SIG-M5 (cell line): ENCODE data around the gene BCAS1.
"Not testable (repeated sequence)": the region's sequence is repeated elsewhere in the genome, so short reads cannot be mapped to it uniquely, and the experiment has no call there.

Experiments used
- DNase-seq: peaks from one replicate; lab custom pipeline; 2025; lab: John Stamatoyannopoulos, UW

The BCAS1 gene

GRCh38 chr20:54017846-54018245 is 52.5 kb downstream of the BCAS1 start:
- no peak for DNase-seq

GRCh38 chr20:54015496-54015895 is 54.9 kb downstream of the BCAS1 start:
- DNase-seq = no peak

GRCh38 chr20:54014293-54014926 is 56.0 kb downstream of the BCAS1 start:
- DNase-seq = no peak

- DNase-seq = no peak
These were observed 56.9 kb downstream of the BCAS1 start for GRCh38 chr20:54013471-54013870.

- DNase-seq = no peak
These were observed 59.0 kb downstream of the BCAS1 start for GRCh38 chr20:54011346-54011745.

- not testable (repeated sequence) for DNase-seq
These were observed 64.2 kb downstream of the BCAS1 start for GRCh38 chr20:54006216-54006615.

GRCh38 chr20:54005524-54005923 is 64.9 kb downstream of the BCAS1 start:
- no peak for DNase-seq

- no peak for DNase-seq
These were observed 65.9 kb downstream of the BCAS1 start for GRCh38 chr20:54004445-54004844.

DNA sequence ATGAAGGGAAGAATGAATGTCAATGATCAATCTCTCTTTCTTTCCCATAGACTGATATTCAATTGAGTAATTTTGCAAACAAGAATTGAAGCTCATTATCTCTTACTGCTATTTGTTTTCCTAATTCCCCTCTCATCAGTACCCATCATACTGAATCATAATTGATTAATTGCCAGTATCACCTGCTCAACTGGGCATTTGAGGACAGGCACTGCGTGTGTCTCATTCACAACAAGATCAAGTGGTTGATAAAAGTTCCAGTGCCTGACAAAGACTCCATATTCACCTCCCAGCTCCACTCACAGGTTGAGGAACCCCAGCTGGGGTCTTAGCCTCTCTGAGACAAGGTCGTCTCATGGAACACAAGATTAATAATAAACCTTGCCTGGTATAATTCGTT is 67.7 kb downstream of the BCAS1 start:
- no peak for DNase-seq

DNA sequence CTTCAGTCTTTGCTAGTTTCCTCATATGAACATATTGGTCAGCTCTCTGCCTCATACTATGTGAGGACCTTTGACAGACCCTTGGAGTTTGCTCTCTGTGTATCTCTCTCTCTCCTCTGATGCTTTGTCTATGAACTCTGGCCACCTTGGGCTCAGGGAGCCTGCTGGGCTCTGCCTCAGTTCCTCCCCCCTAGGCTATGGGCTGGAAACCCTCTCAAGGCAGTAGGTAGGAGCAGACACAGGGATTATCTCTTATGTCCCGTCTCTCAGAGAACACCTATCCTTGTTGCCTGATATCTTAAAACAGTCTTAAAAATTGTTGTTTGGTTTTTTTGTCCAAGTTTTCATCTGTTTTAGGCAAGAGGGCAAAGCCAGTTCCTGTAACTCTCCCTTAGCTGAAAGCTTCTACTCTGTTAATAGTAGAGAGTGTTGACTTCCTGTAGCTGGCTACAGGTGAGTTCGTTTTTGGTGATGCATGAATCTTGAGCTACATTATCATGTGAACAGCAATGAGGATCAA is 68.3 kb downstream of the BCAS1 start:
- DNase-seq = no peak

- DNase-seq = no peak
These were observed 69.5 kb downstream of the BCAS1 start for GRCh38 chr20:54000914-54001313.

DNA sequence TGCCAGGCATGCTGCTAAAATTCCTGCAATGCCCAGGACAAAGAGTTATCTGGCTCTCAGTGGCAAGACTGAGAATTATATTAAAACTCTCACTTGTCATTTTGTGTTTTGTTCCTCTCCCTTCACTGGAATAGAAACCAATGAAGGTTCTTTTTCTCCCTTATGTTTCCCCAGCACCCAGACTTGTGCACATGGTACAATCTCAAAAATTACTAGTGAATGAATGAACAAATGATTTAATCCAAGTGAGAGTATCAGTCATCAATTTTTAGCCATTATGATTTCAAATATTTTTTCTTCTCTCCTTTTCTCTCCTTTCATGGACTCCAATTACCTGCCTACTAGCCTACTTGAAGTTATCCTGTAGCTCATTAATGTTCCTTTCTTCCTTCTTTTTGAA is 70.1 kb downstream of the BCAS1 start:
- DNase-seq = no peak

- DNase-seq = no peak
These were observed 71.3 kb downstream of the BCAS1 start for GRCh38 chr20:53999077-53999476.

GRCh38 chr20:53996584-53997486 is 73.6 kb downstream of the BCAS1 start:
- no peak for DNase-seq

DNA sequence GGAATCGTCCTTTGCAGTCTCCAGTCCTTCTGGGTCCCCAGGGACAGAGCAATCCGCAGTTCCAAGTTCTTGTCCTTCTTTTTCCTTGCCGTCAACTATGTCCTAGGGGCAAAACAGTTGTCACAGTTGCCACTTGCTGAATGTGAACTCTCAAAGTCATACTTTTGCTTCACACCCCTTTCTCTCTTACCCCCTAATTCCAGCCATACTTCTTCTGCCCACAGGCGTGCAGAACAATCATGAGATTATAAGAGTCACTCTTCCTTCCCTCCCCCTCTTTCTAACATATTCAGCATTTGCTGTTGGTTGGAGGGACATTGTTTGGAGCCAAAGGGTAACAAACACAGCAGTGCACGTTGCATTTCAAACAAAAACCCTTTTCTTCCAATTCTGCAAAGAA is 74.4 kb downstream of the BCAS1 start:
- DNase-seq = no peak

DNA sequence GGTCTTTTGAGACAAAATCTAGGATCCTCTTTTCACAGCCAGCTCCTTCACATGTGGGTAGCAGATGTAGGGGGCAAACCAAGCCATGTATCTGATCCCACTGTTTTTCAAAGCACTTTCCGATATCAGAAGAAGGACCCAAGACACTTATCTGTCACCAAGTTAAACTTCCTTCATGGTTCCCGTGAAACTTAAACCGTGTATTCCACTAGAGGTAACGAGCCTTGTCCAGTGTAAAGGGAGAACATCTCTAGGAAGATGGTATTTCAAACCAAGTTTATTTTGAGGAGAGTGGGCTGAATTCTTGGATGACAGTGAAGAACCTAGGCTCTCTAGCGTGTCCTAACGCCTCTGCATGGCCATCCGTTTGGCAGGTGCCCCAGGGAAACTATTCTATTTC is 76.3 kb downstream of the BCAS1 start:
- DNase-seq = no peak

DNA sequence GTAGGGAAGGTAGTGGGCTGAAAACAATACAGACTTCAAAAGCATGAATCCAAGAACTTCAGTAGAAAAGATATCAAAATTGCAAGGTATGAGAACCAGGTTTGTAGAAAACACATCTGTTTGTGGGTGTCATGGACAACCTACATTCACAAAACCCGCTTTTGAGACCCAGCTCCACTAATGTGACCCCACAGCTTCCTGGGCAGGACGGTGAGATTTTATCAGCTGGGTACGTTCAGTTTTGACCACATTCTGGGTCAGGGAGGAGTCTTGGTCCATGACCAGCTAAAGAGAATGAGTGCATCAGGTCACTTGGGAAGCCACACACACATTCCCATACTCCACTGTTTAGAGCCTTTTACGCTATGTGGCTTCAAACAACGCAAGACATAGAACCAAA is 77.1 kb downstream of the BCAS1 start:
- no peak for DNase-seq

DNA sequence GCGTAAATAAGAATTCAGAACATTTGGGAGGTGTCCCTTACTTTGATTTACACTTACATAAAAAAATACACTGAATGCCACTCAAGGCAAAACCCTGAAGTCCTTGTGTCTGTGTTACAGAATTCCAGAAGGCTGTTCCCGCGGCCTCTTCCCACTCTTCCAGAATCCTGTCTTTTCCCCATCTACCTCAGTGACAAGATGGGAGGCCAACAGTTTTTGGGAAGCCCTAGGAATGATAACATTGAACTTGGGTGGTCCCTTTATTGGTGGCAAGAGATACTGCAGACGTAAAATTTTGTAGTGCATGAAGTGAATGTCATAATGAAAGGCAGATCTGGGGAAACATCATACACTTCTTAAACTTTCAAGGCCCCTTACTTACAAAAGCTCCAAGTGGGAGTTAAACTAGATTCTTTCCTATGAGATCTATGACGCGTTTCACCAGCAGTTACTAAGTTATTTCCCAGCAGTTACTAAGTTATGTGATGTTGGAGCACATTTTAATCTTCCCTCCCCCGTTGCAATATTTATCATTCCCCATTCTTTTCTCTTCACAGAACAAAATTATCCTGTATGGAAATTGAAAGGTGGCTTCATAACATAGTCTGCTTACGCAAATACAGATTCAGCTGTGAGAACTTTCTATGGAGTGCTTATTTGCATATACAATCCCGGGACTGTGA is 79.5 kb downstream of the BCAS1 start:
- DNase-seq = no peak

DNA sequence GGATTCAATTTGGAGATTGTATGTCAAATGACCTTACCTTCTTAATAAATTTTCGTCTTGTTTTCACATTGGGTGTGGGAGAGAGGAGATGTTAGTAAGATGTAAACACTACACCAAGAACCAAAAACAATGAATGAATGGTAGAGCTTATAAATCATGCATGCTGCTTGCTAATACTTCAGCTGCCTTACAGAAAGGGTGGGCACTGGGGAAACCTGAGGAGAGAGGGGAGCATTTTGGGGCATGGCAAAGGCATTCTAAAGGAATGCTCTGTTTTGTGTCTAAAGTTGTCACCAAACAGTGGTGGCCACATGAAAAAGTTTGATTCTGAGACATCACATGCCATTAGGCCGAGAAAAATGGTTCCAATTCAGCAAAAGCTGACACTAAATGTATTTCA is 80.4 kb downstream of the BCAS1 start:
- no peak for DNase-seq

DNA sequence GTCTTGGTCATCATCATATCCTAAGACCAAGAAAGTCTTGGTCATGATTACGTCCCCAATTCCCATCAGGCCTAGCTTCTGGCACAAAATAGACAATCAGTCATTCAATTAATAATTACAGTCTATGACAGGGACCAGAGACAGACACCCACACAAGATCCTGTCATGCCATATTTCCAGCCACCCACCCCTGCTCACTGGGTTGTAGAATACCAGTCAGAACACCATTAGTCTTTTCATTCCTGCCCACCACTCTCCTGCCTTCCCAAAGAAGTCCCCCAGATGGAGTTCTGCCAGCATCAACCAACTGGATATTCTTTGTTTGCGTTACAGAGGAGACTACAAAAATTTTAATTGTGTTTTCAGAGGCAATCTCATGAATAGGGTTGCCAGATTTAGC is 81.0 kb downstream of the BCAS1 start:
- no peak for DNase-seq

DNA sequence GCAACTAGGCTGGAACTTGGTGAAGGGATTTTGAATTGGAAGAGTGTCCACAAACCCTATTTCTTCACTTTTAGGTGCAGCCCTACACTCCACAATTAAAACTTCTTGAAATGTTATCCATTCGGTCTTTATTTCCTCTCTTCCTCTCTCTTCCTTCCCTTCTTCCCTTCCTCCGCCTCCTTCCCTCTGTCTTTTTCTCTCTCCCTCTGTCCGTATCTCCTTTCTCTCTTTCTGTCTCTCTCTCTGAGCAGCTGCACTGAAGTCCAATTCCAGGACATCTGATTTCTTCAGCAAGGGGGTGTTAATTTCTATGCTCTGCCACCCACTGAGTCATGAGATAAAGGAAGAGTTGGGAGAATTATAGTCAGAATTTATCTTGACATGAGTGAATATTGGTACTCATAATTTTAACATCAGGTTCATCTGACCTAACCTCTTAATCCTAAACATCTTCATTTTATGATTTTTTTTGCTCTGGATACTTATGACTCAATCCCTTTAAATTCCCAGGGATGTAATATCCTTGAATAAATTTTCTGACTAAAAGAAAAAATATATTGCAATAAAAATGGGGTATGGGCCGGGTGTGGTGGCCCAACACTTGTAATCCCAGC is 84.2 kb downstream of the BCAS1 start:
- no peak for DNase-seq

DNA sequence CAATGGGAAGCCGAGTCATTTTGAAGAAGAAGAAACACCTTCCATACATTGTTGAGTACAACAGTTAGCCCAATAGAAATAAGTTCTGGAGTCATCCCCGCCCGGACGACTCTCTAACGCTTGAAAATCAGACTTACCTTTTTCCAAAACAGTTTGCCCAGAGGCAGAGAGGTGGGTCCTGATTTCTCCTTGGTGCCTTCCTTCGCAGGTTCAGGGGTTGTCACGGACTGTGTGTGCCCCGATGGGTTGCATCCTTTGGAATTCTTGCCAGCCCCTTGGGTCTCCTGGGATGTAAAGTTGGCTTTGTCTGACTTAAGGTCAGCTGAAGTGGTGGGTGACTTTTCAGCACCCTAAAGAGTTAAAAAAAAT is 85.3 kb downstream of the BCAS1 start:
- no peak for DNase-seq
